Measurements from ENCODE around the gene OR9Q1. TPM values are rescaled to one million over a fixed set of nuclear protein-coding genes. Genes with fewer than 3 reads are reported as not detected.

Gene OR9Q1
- total RNA-seq, 4 donors from 2014 or later, result not detected

- Histone ChIP-seq H3K4me3 (no peak overlapping the region), H3K4me1 (no peaks in the 10 kb centered on the region), H3K36me3 (no peaks in the 10 kb centered on the region), H3K27ac (no peak overlapping the region), H3K27me3 (no peaks in the 10 kb centered on the region), H3K9me3 (no peaks in the 10 kb centered on the region)
- TF ChIP-seq CTCF (IDR thresholded peaks at IDR 0.05) (no peak), POLR2AphosphoS5 (IDR thresholded peaks at IDR 0.05) (no peak), EP300 (IDR thresholded peaks at IDR 0.05; ENCODE audit: low read depth) (no peak), POLR2A (IDR thresholded peaks at IDR 0.05) (no peak)
- in situ Hi-C loops (cut with MboI; ENCODE audit: low pct_ligation_motif_present in 1 of 4, low pct_unique_long_range_greater_than_20kb in 1 of 4, low sequenced_read_pairs in 3 of 4) (no loop called here), intact Hi-C loops (cut with DNase I; ENCODE audit: low total_unique reads) (no loop called here)
- WGBS, 2 donors (ENCODE audit: low coverage in 1 of 2), result 93 to 100% methylated on average over 1 to 3 of the region's 3 CpGs
- no peak for DNase-seq
Measured at GRCh38 chr11:57978686-57979531, 44.8 kb upstream of the OR9Q1 start.

- H3K27me3 ChIP-seq, result no peaks in the 10 kb centered on the region
- H3K4me1 ChIP-seq, result no peaks in the 10 kb centered on the region
- in situ Hi-C loops (cut with MboI; ENCODE audit: low pct_ligation_motif_present in 1 of 4, low pct_unique_long_range_greater_than_20kb in 1 of 4, low sequenced_read_pairs in 3 of 4) (no loop called here), intact Hi-C loops (cut with DNase I; ENCODE audit: low total_unique reads) (no loop called here)
- H3K9me3 ChIP-seq, result no peaks in the 10 kb centered on the region
- H3K36me3 ChIP-seq, result no peaks in the 10 kb centered on the region
- no peak for DNase-seq
- 82% methylated on average over 1 of the region's 1 CpG; no CpG with 5 or more reads in 1 of the 2 donors for WGBS, 2 donors (ENCODE audit: low coverage in 1 of 2)
- TF ChIP-seq POLR2A (IDR thresholded peaks at IDR 0.05) (no peak), POLR2AphosphoS5 (IDR thresholded peaks at IDR 0.05) (no peak), EP300 (IDR thresholded peaks at IDR 0.05; ENCODE audit: low read depth) (no peak), CTCF (IDR thresholded peaks at IDR 0.05) (no peak)
- no peak overlapping the region for H3K27ac ChIP-seq
- H3K4me3 ChIP-seq, result no peak overlapping the region
Measured at GRCh38 chr11:57979532-57980079, 44.1 kb upstream of the OR9Q1 start.

- intact Hi-C loops (cut with DNase I; ENCODE audit: low total_unique reads), result no loop called here
- no peak overlapping the region for H3K27ac ChIP-seq
- no peaks in the 10 kb centered on the region for H3K4me1 ChIP-seq
- no peaks in the 10 kb centered on the region for H3K9me3 ChIP-seq
- no peak for DNase-seq
- TF ChIP-seq POLR2A (IDR thresholded peaks at IDR 0.05) (no peak), POLR2AphosphoS5 (IDR thresholded peaks at IDR 0.05) (no peak), CTCF (IDR thresholded peaks at IDR 0.05) (no peak), EP300 (IDR thresholded peaks at IDR 0.05; ENCODE audit: low read depth) (no peak)
- H3K4me3 ChIP-seq, result no peak overlapping the region
- no peaks in the 10 kb centered on the region for H3K36me3 ChIP-seq
- 87 to 100% methylated on average over 2 of the region's 2 CpGs for WGBS, 2 donors (ENCODE audit: low coverage in 1 of 2)
- no peaks in the 10 kb centered on the region for H3K27me3 ChIP-seq
- in situ Hi-C loops (cut with MboI; ENCODE audit: low pct_ligation_motif_present in 1 of 4, low pct_unique_long_range_greater_than_20kb in 1 of 4, low sequenced_read_pairs in 3 of 4), result no loop called here
Measured at GRCh38 chr11:57980201-57980600, 43.5 kb upstream of the OR9Q1 start.

GRCh38 chr11:57981536-57981935 lies 42.1 kb upstream of the OR9Q1 start:
- no peaks in the 10 kb centered on the region for H3K27me3 ChIP-seq
- 72 to 81% methylated on average over 3 of the region's 3 CpGs for WGBS, 2 donors (ENCODE audit: low coverage in 1 of 2)

More at GRCh38 chr11:57981536-57981935, 42.1 kb upstream of the OR9Q1 start:
- Histone ChIP-seq H3K36me3 (no peaks in the 10 kb centered on the region), H3K4me1 (no peaks in the 10 kb centered on the region), H3K27ac (no peak overlapping the region), H3K4me3 (no peak overlapping the region), H3K9me3 (no peaks in the 10 kb centered on the region)
- TF ChIP-seq EP300 (IDR thresholded peaks at IDR 0.05; ENCODE audit: low read depth), result no peak
- TF ChIP-seq POLR2A (IDR thresholded peaks at IDR 0.05), result no peak
- no peak for TF ChIP-seq CTCF (IDR thresholded peaks at IDR 0.05)
- no peak for TF ChIP-seq POLR2AphosphoS5 (IDR thresholded peaks at IDR 0.05)
- no peak for DNase-seq
- intact Hi-C loops (cut with DNase I; ENCODE audit: low total_unique reads) (no loop called here), in situ Hi-C loops (cut with MboI; ENCODE audit: low pct_ligation_motif_present in 1 of 4, low pct_unique_long_range_greater_than_20kb in 1 of 4, low sequenced_read_pairs in 3 of 4) (no loop called here)

Measured in transverse colon (tissue), 4 donors.